HCT116 (cell line): ENCODE data around the gene CEACAM5. TPM values are rescaled to one million over a fixed set of nuclear protein-coding genes. Genes with fewer than 3 reads are reported as not detected.

Experiments used
- ATAC-seq: fragments of 200-7000 bp; cut with Tn5 transposase; 2 replicates; pipeline ENCODE4 v1.9.1; 2020; ENCODE audit warnings: mild to moderate bottlenecking, moderate library complexity
- BruUV-seq: library from RNA; stranded (reverse); fragments of 400-500 nt; replicated peaks from 2 replicates; lab custom pipeline; 2021; lab: Mats Ljungman, UMichigan
- CTCF ChIA-PET: fragments of 300-600 bp; sonication (Branson Sonifier 250); formaldehyde crosslinking; loops from one replicate; lab custom pipeline; 2021; ENCODE audit warnings: antibody characterized with exemption; lab: Charles Lee
- POLR2A ChIA-PET: fragments of 300-600, 350-600 bp; sonication (Branson Sonifier 250); formaldehyde crosslinking; loops from one replicate; lab custom pipeline; 2021; ENCODE audit warnings: antibody characterized with exemption; lab: Charles Lee
- RAD21 ChIA-PET, 2 experiments: fragments of 300-600 bp; sonication (Branson Sonifier 250); formaldehyde crosslinking; loops; one replicate each; lab custom pipeline; 2023; ENCODE audit warnings: low total read pairs in 2 of 2; ENCODE audit not compliant: uncharacterized antibody in 2 of 2, unreplicated experiment in 2 of 2, low non-redundant PET in 1 of 2; lab: Charles Lee
- DNase-seq: peaks from one replicate; pipeline ENCODE4 v3.0.0-alpha.2; 2010; ENCODE audit warnings: low read depth, low spot score
- H2AFZ ChIP-seq: fragments of 200-600 bp; shearing (Covaris generic), sonication (generic); 2 replicates; pipeline ENCODE4 v1.6.1; 2017; ENCODE audit warnings: low read depth, mixed run types, mixed read lengths, antibody characterized with exemption, low read length; ENCODE audit not compliant: poor library complexity, severe bottlenecking
- H3K27ac ChIP-seq: 2 replicates; pipeline ENCODE4 v1.5.1; 2012; ENCODE audit warnings: low read depth, low read length
- H3K27me3 ChIP-seq: fragments of 200-600 bp; sonication (generic); 2 replicates; pipeline ENCODE4 v1.6.1; 2016; ENCODE audit warnings: mixed run types, low read length, mixed read lengths; ENCODE audit not compliant: insufficient read depth
- H3K36me3 ChIP-seq, 2 experiments: fragments of 200-500 bp in 1 of 2; fragments of 200-600 bp in 1 of 2; sonication (Bioruptor generic) in 1 of 2; sonication (generic) in 1 of 2; 2 replicates each; pipeline versions ENCODE4 v1.5.1 to v1.6.1; 2014 to 2016; ENCODE audit warnings: low read length in 2 of 2, inconsistent platforms in 1 of 2, mixed read lengths in 1 of 2, mixed run types in 1 of 2; ENCODE audit not compliant: insufficient read depth in 2 of 2, control insufficient read depth in 1 of 2
- H3K4me1 ChIP-seq, 2 experiments: fragments of 200-600 bp in 1 of 2; sonication (generic) in 1 of 2; 2 replicates each; pipeline versions ENCODE4 v1.5.1 to v1.6.1; 2012 to 2017; ENCODE audit warnings: low read length in 2 of 2, inconsistent platforms in 1 of 2, mild to moderate bottlenecking in 1 of 2, mixed read lengths in 1 of 2, mixed run types in 1 of 2, moderate library complexity in 1 of 2; ENCODE audit not compliant: insufficient read depth in 2 of 2, control insufficient read depth in 1 of 2
- H3K4me2 ChIP-seq: fragments of 200-600 bp; sonication (generic); 2 replicates; pipeline ENCODE4 v1.6.1; 2017; ENCODE audit warnings: mixed run types, low read length, mixed read lengths
- H3K4me3 ChIP-seq, 2 experiments: fragments of 200-600 bp in 1 of 2; sonication (generic) in 1 of 2; replicated peaks in 1 of 2; 2 replicates each; pipeline ENCODE4 v1.5.1; 2011 to 2016; ENCODE audit warnings: low read length in 2 of 2, control low read depth in 1 of 2, low read depth in 1 of 2, mild to moderate bottlenecking in 1 of 2, mixed read lengths in 1 of 2, mixed run types in 1 of 2
- H3K79me2 ChIP-seq: fragments of 200-600 bp; sonication (generic); 2 replicates; pipeline ENCODE4 v1.6.1; 2017; ENCODE audit warnings: mild to moderate bottlenecking, mixed run types, low read length, moderate library complexity, mixed read lengths; ENCODE audit not compliant: insufficient read depth
- H3K9ac ChIP-seq: fragments of 200-600 bp; sonication (generic); 2 replicates; pipeline ENCODE4 v1.6.1; 2016; ENCODE audit warnings: low read length, mixed read lengths
- H3K9me2 ChIP-seq: fragments of 200-600 bp; sonication (generic), shearing (Covaris generic); 2 replicates; pipeline ENCODE4 v1.6.1; 2017; ENCODE audit warnings: mixed run types, mild to moderate bottlenecking, moderate library complexity; ENCODE audit not compliant: insufficient read depth
- H3K9me3 ChIP-seq, 2 experiments: fragments of 200-500 bp in 1 of 2; fragments of 200-600 bp in 1 of 2; sonication (Bioruptor generic) in 1 of 2; sonication (generic) in 1 of 2; 2 replicates each; pipeline ENCODE4 v1.6.1; 2014 to 2017; ENCODE audit warnings: low read length in 2 of 2, mixed read lengths in 2 of 2, inconsistent platforms in 1 of 2, low read depth in 1 of 2, mild to moderate bottlenecking in 1 of 2, mixed run types in 1 of 2, moderate library complexity in 1 of 2; ENCODE audit not compliant: control insufficient read depth in 1 of 2, insufficient read depth in 1 of 2
- H4K20me1 ChIP-seq: fragments of 200-600 bp; sonication (generic), shearing (Covaris generic); 2 replicates; pipeline ENCODE4 v1.6.1; 2017; ENCODE audit warnings: mixed run types, mild to moderate bottlenecking, moderate library complexity; ENCODE audit not compliant: insufficient read depth
- CEBPB ChIP-seq: IDR thresholded peaks from 2 replicates; pipeline ENCODE4 v1.6.1; 2012; ENCODE audit warnings: low read depth
- EGR1 ChIP-seq: IDR thresholded peaks from 2 replicates; pipeline ENCODE4 v1.6.1; 2012; ENCODE audit warnings: low read depth
- ELF1 ChIP-seq: IDR thresholded peaks from 2 replicates; pipeline ENCODE4 v1.6.1; 2012; ENCODE audit warnings: low read depth, borderline replicate concordance
- EZH2 ChIP-seq: fragments of 200-600 bp; sonication (generic); IDR thresholded peaks from 2 replicates; pipeline ENCODE4 v1.6.1; 2017; ENCODE audit warnings: antibody characterized with exemption, mixed run types
- JUND ChIP-seq: IDR thresholded peaks from 2 replicates; pipeline ENCODE4 v1.6.1; 2012
- RAD21 ChIP-seq: IDR thresholded peaks from 2 replicates; pipeline ENCODE4 v1.6.1; 2012; ENCODE audit warnings: low read depth, mild to moderate bottlenecking
- SIN3A ChIP-seq: IDR thresholded peaks from 2 replicates; pipeline ENCODE4 v1.6.1; 2012; ENCODE audit warnings: low read depth
- SP1 ChIP-seq: IDR thresholded peaks from 2 replicates; pipeline ENCODE4 v1.6.1; 2012; ENCODE audit warnings: low read depth
- SRF ChIP-seq: IDR thresholded peaks from 2 replicates; pipeline ENCODE4 v1.6.1; 2012; ENCODE audit warnings: low read depth
- TCF7L2 ChIP-seq: IDR thresholded peaks from 2 replicates; pipeline ENCODE4 v1.7.0; 2011; ENCODE audit warnings: borderline replicate concordance, inconsistent platforms; ENCODE audit not compliant: insufficient read depth, insufficient read length; ENCODE audit errors: extremely low read depth
- YY1 ChIP-seq: IDR thresholded peaks from 2 replicates; pipeline ENCODE4 v1.6.1; 2011; ENCODE audit warnings: low read length, low read depth, moderate library complexity, mild to moderate bottlenecking; ENCODE audit not compliant: insufficient replicate concordance; ENCODE audit errors: extremely low read depth
- ZFX ChIP-seq: fragments of 450-650 bp; IDR thresholded peaks from 2 replicates; pipeline ENCODE4 v1.6.1; 2017
- intact Hi-C: fragments of 100-400 bp; cut with micrococcal nuclease; formaldehyde crosslinking; loops from 2 replicates; pipeline ENCODE4 v1.10.0; 2022
- total RNA-seq: library from RNA; stranded (reverse); gene quantifications from one replicate; pipeline ENCODE4 v1.2.1, GENCODE V29; 2021; ENCODE audit not compliant: unreplicated experiment
- TF ChIP-seq, protein P1 (sequence below), 3 experiments: fragments of 200-600 bp in 1 of 3; sonication (generic) in 1 of 3; IDR thresholded peaks in 2 of 3; conservative IDR thresholded peaks in 1 of 3; 2 replicates each; pipeline ENCODE4 v1.5.1; 2012 to 2017; ENCODE audit warnings: low read depth in 2 of 3, low read length in 2 of 3, antibody characterized with exemption in 1 of 3, borderline replicate concordance in 1 of 3, control low read depth in 1 of 3, mild to moderate bottlenecking in 1 of 3, mixed read lengths in 1 of 3, mixed run types in 1 of 3, moderate library complexity in 1 of 3; ENCODE audit not compliant: insufficient read depth in 1 of 3
- TF ChIP-seq, protein P2 (sequence below): IDR thresholded peaks from 2 replicates; pipeline ENCODE4 v1.6.1; 2012; ENCODE audit warnings: low read depth
- TF ChIP-seq, protein P3 (sequence below): IDR thresholded peaks from 2 replicates; pipeline ENCODE4 v1.6.1; 2012

CEACAM5 gene
- total RNA-seq, 1 experiment from 2014 or later = 0.22 TPM

DNA sequence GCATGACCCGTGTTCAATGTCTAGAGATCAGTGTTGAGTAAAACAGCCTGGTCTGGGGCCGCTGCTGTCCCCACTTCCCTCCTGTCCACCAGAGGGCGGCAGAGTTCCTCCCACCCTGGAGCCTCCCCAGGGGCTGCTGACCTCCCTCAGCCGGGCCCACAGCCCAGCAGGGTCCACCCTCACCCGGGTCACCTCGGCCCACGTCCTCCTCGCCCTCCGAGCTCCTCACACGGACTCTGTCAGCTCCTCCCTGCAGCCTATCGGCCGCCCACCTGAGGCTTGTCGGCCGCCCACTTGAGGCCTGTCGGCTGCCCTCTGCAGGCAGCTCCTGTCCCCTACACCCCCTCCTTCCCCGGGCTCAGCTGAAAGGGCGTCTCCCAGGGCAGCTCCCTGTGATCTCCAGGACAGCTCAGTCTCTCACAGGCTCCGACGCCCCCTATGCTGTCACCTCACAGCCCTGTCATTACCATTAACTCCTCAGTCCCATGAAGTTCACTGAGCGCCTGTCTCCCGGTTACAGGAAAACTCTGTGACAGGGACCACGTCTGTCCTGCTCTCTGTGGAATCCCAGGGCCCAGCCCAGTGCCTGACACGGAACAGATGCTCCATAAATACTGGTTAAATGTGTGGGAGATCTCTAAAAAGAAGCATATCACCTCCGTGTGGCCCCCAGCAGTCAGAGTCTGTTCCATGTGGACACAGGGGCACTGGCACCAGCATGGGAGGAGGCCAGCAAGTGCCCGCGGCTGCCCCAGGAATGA, 1.5 kb upstream of the CEACAM5 start:
- Histone ChIP-seq H3K4me3 (peak overlapping the region in 1 of 2 experiments; percentile 18; a peak in 1 of 4 replicates), H3K9me3 (no peaks in the 10 kb centered on the region), H3K9ac (no peak overlapping the region), H3K79me2 (no peaks in the 10 kb centered on the region), H3K4me2 (peak overlapping the region; percentile 62), H3K27ac (no peak overlapping the region), H3K4me1 (peaks cover 0 to 9% of the 10 kb centered on the region in 2 experiments; a peak in 2 of 4 replicates), H3K36me3 (no peaks in the 10 kb centered on the region), H2AFZ (no peak overlapping the region), H3K27me3 (peaks cover 47% of the 10 kb centered on the region), H3K9me2 (no peaks in the 10 kb centered on the region), H4K20me1 (no peaks in the 10 kb centered on the region)
- DNase-seq (peak; percentile 69), ATAC-seq (peak; percentile 97)
- intact Hi-C loops = loop anchor here (1.0 to 10.0 kb wide), 4 partner anchors 39 to 248 kb away; partner anchors contain the start of gene RABAC1
- POLR2A ChIA-PET = no interaction called here
- RAD21 ChIA-PET = no interaction called here
- BruUV-seq = no TSS peak
- CTCF ChIA-PET = interaction anchor here (0.7 to 2.6 kb wide), 40 partner anchors 9 to 513 kb away, joined by 3 to 41 read pairs (median 5); partner anchors contain the start of gene CEACAM7
- TF ChIP-seq TCF7L2 (peak; percentile 35), ZFX (no peak), CEBPB (no peak), RAD21 (peak; percentile 63), SRF (no peak), SP1 (no peak), ELF1 (no peak), SIN3A (no peak), EZH2 (no peak), JUND (no peak), EGR1 (peak; percentile 68), YY1 (no peak)
- TF ChIP-seq, protein P1, sequence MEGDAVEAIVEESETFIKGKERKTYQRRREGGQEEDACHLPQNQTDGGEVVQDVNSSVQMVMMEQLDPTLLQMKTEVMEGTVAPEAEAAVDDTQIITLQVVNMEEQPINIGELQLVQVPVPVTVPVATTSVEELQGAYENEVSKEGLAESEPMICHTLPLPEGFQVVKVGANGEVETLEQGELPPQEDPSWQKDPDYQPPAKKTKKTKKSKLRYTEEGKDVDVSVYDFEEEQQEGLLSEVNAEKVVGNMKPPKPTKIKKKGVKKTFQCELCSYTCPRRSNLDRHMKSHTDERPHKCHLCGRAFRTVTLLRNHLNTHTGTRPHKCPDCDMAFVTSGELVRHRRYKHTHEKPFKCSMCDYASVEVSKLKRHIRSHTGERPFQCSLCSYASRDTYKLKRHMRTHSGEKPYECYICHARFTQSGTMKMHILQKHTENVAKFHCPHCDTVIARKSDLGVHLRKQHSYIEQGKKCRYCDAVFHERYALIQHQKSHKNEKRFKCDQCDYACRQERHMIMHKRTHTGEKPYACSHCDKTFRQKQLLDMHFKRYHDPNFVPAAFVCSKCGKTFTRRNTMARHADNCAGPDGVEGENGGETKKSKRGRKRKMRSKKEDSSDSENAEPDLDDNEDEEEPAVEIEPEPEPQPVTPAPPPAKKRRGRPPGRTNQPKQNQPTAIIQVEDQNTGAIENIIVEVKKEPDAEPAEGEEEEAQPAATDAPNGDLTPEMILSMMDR (IDR thresholded peaks at IDR 0.05 in 2 of 3, conservative IDR thresholded peaks at IDR 0.05 in 1 of 3; ENCODE audit: borderline replicate concordance in 1 of 3, insufficient read depth in 1 of 3, low read depth in 2 of 3, low read length in 2 of 3) = peak; percentile 92 to 100 (median 100)
- TF ChIP-seq, protein P2, sequence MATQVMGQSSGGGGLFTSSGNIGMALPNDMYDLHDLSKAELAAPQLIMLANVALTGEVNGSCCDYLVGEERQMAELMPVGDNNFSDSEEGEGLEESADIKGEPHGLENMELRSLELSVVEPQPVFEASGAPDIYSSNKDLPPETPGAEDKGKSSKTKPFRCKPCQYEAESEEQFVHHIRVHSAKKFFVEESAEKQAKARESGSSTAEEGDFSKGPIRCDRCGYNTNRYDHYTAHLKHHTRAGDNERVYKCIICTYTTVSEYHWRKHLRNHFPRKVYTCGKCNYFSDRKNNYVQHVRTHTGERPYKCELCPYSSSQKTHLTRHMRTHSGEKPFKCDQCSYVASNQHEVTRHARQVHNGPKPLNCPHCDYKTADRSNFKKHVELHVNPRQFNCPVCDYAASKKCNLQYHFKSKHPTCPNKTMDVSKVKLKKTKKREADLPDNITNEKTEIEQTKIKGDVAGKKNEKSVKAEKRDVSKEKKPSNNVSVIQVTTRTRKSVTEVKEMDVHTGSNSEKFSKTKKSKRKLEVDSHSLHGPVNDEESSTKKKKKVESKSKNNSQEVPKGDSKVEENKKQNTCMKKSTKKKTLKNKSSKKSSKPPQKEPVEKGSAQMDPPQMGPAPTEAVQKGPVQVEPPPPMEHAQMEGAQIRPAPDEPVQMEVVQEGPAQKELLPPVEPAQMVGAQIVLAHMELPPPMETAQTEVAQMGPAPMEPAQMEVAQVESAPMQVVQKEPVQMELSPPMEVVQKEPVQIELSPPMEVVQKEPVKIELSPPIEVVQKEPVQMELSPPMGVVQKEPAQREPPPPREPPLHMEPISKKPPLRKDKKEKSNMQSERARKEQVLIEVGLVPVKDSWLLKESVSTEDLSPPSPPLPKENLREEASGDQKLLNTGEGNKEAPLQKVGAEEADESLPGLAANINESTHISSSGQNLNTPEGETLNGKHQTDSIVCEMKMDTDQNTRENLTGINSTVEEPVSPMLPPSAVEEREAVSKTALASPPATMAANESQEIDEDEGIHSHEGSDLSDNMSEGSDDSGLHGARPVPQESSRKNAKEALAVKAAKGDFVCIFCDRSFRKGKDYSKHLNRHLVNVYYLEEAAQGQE = peak; percentile 18
- TF ChIP-seq, protein P3, sequence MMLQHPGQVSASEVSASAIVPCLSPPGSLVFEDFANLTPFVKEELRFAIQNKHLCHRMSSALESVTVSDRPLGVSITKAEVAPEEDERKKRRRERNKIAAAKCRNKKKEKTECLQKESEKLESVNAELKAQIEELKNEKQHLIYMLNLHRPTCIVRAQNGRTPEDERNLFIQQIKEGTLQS = no peak
- TF ChIP-seq, all 23 proteins: peak for 5
